SH-SY5Y (cell line): ENCODE data around the gene TFIP11.

Experiments
- GATA2 ChIP-seq: IDR thresholded peaks from 2 replicates; pipeline ENCODE4 v1.6.1; 2011; ENCODE audit warnings: mild to moderate bottlenecking, low read depth, low read length
- GATA3 ChIP-seq: IDR thresholded peaks from 2 replicates; pipeline ENCODE4 v1.6.1; 2011; ENCODE audit warnings: low read depth, mild to moderate bottlenecking, low read length, moderate library complexity

DNA sequence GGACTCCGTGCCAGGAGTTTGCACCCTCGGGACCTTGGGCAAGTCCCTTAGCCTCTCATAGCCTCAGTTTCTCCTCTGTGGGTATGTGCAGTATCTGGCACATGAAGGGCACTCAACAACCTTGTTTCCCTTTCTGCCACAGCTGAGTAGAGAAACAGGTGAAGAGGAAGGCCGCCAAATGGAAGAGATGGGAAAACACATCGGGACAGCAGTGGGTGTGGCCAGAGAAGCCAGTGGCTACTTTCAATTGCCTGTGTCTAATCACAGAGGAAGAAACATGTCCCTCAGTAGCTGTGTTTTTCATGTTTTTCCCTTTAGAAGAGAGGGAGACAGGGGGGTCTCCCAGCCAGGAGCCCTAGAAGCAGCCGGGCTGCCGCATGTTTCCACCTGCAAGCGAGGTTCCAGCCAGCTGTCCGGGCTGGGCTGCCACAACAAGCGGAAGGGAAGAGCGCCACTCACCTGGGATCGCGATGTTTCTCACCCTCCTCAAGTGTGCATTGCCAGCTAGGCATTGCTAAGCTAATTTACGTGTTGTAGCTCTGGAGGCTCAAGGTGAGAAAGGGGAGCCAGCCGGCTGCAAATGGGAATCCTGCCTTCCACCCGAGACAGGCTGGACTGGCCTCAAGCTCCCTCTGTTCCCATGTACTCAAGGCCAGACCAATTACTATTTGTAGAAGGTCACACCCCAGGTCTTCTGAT is 66.5 kb downstream of the TFIP11 start:
- TF ChIP-seq GATA3: no peak
- TF ChIP-seq GATA2: no peak
